ENCODE data around the gene SMAP2. TPM values are rescaled to one million over a fixed set of nuclear protein-coding genes. Genes with fewer than 3 reads are reported as not detected.

SMAP2 gene
- total RNA-seq, 2 experiments from 2014 or later = 172 to 173 TPM

- H3K4me1 Mint-ChIP-seq = no peaks in the 10 kb centered on the region
Observed at GRCh38 chr1:40435471-40435870, 61.9 kb downstream of the SMAP2 start.

GRCh38 chr1:40435876-40436275 is 62.3 kb downstream of the SMAP2 start:
- ChIA-PET CTCF (interaction anchor here (0.7 to 1.0 kb wide), 2 partner anchors 71 to 165 kb away, joined by 3 to 7 read pairs; no protein-coding TSS in a partner anchor), POLR2A (no interaction called here)
- Mint-ChIP-seq H3K27me3 (no peaks in the 10 kb centered on the region), H3K36me3 (ENCODE audit: low read depth) (peaks cover 20% of the 10 kb centered on the region), H3K4me3 (no peak overlapping the region), H3K9me3 (peaks cover 5% of the 10 kb centered on the region), H3K27ac (no peak overlapping the region), H3K4me1 (no peaks in the 10 kb centered on the region)
- no peak for DNase-seq

More at GRCh38 chr1:40435471-40435870, 61.9 kb downstream of the SMAP2 start:
- ChIA-PET CTCF (interaction anchor here (0.7 to 1.0 kb wide), 3 partner anchors 71 to 165 kb away, joined by 3 to 7 read pairs (median 3); no protein-coding TSS in a partner anchor), POLR2A (no interaction called here)
- DNase-seq = no peak
- peaks cover 5% of the 10 kb centered on the region for H3K9me3 Mint-ChIP-seq
- H3K36me3 Mint-ChIP-seq (ENCODE audit: low read depth) = peaks cover 20% of the 10 kb centered on the region
- H3K27me3 Mint-ChIP-seq = no peaks in the 10 kb centered on the region
- no peak overlapping the region for H3K27ac Mint-ChIP-seq
- H3K4me3 Mint-ChIP-seq = no peak overlapping the region

- no peaks in the 10 kb centered on the region for H3K4me1 Mint-ChIP-seq
- peaks cover 12% of the 10 kb centered on the region for H3K36me3 Mint-ChIP-seq (ENCODE audit: low read depth)
- peaks cover 5% of the 10 kb centered on the region for H3K9me3 Mint-ChIP-seq
- H3K4me3 Mint-ChIP-seq = no peak overlapping the region
- CTCF ChIA-PET = interaction anchor here (0.6 to 2.1 kb wide), 9 partner anchors 9 to 294 kb away, joined by 3 to 11 read pairs (median 3); partner anchors contain the start of gene EXO5
- no peak for DNase-seq
- no peak overlapping the region for H3K27ac Mint-ChIP-seq
- H3K27me3 Mint-ChIP-seq = no peaks in the 10 kb centered on the region
- POLR2A ChIA-PET = interaction anchor here (1.6 kb wide), 1 partner anchor 14 kb away, joined by 5 read pairs; no protein-coding TSS in a partner anchor
Observed at GRCh38 chr1:40438391-40439015, 65.0 kb downstream of the SMAP2 start.

- DNase-seq = no peak
- peaks cover 19% of the 10 kb centered on the region for H3K36me3 Mint-ChIP-seq (ENCODE audit: low read depth)
- peaks cover 10% of the 10 kb centered on the region for H3K9me3 Mint-ChIP-seq
- H3K4me3 Mint-ChIP-seq = no peak overlapping the region
- H3K27me3 Mint-ChIP-seq = no peaks in the 10 kb centered on the region
- POLR2A ChIA-PET = interaction anchor here (1.6 kb wide), 1 partner anchor 14 kb away, joined by 5 read pairs; no protein-coding TSS in a partner anchor
- CTCF ChIA-PET = interaction anchor here (1.0 to 1.5 kb wide), 2 partner anchors 14 to 69 kb away, joined by 3 to 5 read pairs; partner anchors contain the start of gene EXO5
- no peaks in the 10 kb centered on the region for H3K4me1 Mint-ChIP-seq
- H3K27ac Mint-ChIP-seq = no peak overlapping the region
Observed at GRCh38 chr1:40439247-40439646, 65.7 kb downstream of the SMAP2 start.

GRCh38 chr1:40449684-40450494 is 76.4 kb downstream of the SMAP2 start, which contains the start of gene ZFP69B:
TSS of gene ZFP69B (plus strand) at chr1:40450476. CDS start at chr1:40450962, 486 bp downstream.
- H3K36me3 Mint-ChIP-seq (ENCODE audit: low read depth) = peaks cover 57% of the 10 kb centered on the region
- H3K4me3 Mint-ChIP-seq = peak within 1 kb of the TSS; percentile 78
- no peaks in the 10 kb centered on the region for H3K27me3 Mint-ChIP-seq
- DNase-seq = peak; percentile 90
- H3K4me1 Mint-ChIP-seq = peaks cover 23% of the 10 kb centered on the region
- CTCF ChIA-PET = interaction anchor here (0.6 to 2.2 kb wide), 5 partner anchors 45 to 306 kb away, joined by 3 to 9 read pairs (median 5); no protein-coding TSS in a partner anchor
- peaks cover 48% of the 10 kb centered on the region for H3K9me3 Mint-ChIP-seq
- H3K27ac Mint-ChIP-seq = peak within 1 kb of the TSS; percentile 82
- POLR2A ChIA-PET = interaction anchor here (0.9 to 2.5 kb wide), 15 partner anchors 9 to 309 kb away, joined by 3 to 14 read pairs (median 4); partner anchors contain the start of genes EXO5, SMAP2, ZFP69 and ZMPSTE24

- no peaks in the 10 kb centered on the region for H3K27me3 Mint-ChIP-seq
- ChIA-PET CTCF (interaction anchor here (0.5 to 2.2 kb wide), 7 partner anchors 10 to 307 kb away, joined by 3 to 9 read pairs (median 3); partner anchors contain the start of gene EXO5), POLR2A (interaction anchor here (0.8 to 2.5 kb wide), 16 partner anchors 8 to 309 kb away, joined by 3 to 14 read pairs (median 4); partner anchors contain the start of genes EXO5, SMAP2, ZFP69 and ZMPSTE24)
- H3K36me3 Mint-ChIP-seq (ENCODE audit: low read depth) = peaks cover 57% of the 10 kb centered on the region
- H3K9me3 Mint-ChIP-seq = peaks cover 47% of the 10 kb centered on the region
- H3K27ac Mint-ChIP-seq = peak overlapping the region; percentile 82
- peak; percentile 81 for DNase-seq
- H3K4me1 Mint-ChIP-seq = peaks cover 23% of the 10 kb centered on the region
- peak overlapping the region; percentile 78 for H3K4me3 Mint-ChIP-seq
Observed at GRCh38 chr1:40450495-40451237, 77.1 kb downstream of the SMAP2 start.

- H3K27me3 Mint-ChIP-seq = no peaks in the 10 kb centered on the region
- peaks cover 58% of the 10 kb centered on the region for H3K36me3 Mint-ChIP-seq (ENCODE audit: low read depth)
- no peak for DNase-seq
- H3K27ac Mint-ChIP-seq = peak overlapping the region; percentile 82
- ChIA-PET POLR2A (interaction anchor here (0.8 to 2.5 kb wide), 6 partner anchors 23 to 170 kb away, joined by 3 to 14 read pairs (median 4); partner anchors contain the start of gene EXO5), CTCF (interaction anchor here (0.5 to 2.2 kb wide), 6 partner anchors 9 to 307 kb away, joined by 3 to 9 read pairs (median 3); partner anchors contain the start of gene EXO5)
- H3K9me3 Mint-ChIP-seq = peaks cover 49% of the 10 kb centered on the region
- H3K4me3 Mint-ChIP-seq = peak overlapping the region; percentile 78
- H3K4me1 Mint-ChIP-seq = peaks cover 23% of the 10 kb centered on the region
Observed at GRCh38 chr1:40451238-40451585, 77.7 kb downstream of the SMAP2 start.

- no peak overlapping the region for H3K27ac Mint-ChIP-seq
- H3K27me3 Mint-ChIP-seq = no peaks in the 10 kb centered on the region
- peaks cover 86% of the 10 kb centered on the region for H3K36me3 Mint-ChIP-seq (ENCODE audit: low read depth)
- ChIA-PET CTCF (no interaction called here), POLR2A (no interaction called here)
- peaks cover 15% of the 10 kb centered on the region for H3K4me1 Mint-ChIP-seq
- peaks cover 71% of the 10 kb centered on the region for H3K9me3 Mint-ChIP-seq
- H3K4me3 Mint-ChIP-seq = no peak overlapping the region
- DNase-seq = no peak
Observed at GRCh38 chr1:40454873-40455272, 81.3 kb downstream of the SMAP2 start.

GRCh38 chr1:40462956-40463590 is 89.5 kb downstream of the SMAP2 start:
- H3K9me3 Mint-ChIP-seq = peaks cover 73% of the 10 kb centered on the region
- CTCF ChIA-PET = no interaction called here

GRCh38 chr1:40469327-40469726 is 95.8 kb downstream of the SMAP2 start:
- Mint-ChIP-seq H3K9me3 (peaks cover 82% of the 10 kb centered on the region), H3K27me3 (no peaks in the 10 kb centered on the region), H3K4me1 (no peaks in the 10 kb centered on the region), H3K36me3 (ENCODE audit: low read depth) (peaks cover 57% of the 10 kb centered on the region), H3K4me3 (no peak overlapping the region), H3K27ac (no peak overlapping the region)
- no peak for DNase-seq
- ChIA-PET POLR2A (no interaction called here), CTCF (interaction anchor here (0.7 kb wide), 1 partner anchor 64 kb away, joined by 3 read pairs; no protein-coding TSS in a partner anchor)

More at GRCh38 chr1:40462956-40463590, 89.5 kb downstream of the SMAP2 start:
- Mint-ChIP-seq H3K36me3 (ENCODE audit: low read depth) (peaks cover 83% of the 10 kb centered on the region), H3K4me1 (no peaks in the 10 kb centered on the region), H3K27me3 (no peaks in the 10 kb centered on the region), H3K4me3 (no peak overlapping the region), H3K27ac (no peak overlapping the region)
- no peak for DNase-seq
- POLR2A ChIA-PET = no interaction called here
